WTC11 (cell line): Measurements from ENCODE around the gene PLIN5. TPM values are rescaled to one million over a fixed set of nuclear protein-coding genes. Genes with fewer than 3 reads are reported as not detected.

Experiments used
- ATAC-seq: fragments of 200-7000 bp; cut with Tn5 transposase; 2 replicates; pipeline ENCODE4 v1.10.0; 2021; ENCODE audit warnings: mild to moderate bottlenecking, moderate library complexity
- Bru-seq: library from RNA; stranded (reverse); fragments of 400-500 nt; gene quantifications from one replicate; lab custom pipeline; 2021; lab: Mats Ljungman, UMichigan
- CTCF ChIA-PET: fragments of 300-600 bp; sonication (Branson Sonifier 250); formaldehyde crosslinking; loops from one replicate; lab custom pipeline; 2021; ENCODE audit warnings: antibody characterized with exemption; lab: Charles Lee
- POLR2A ChIA-PET: fragments of 350-600 bp; sonication (Branson Sonifier 250); formaldehyde crosslinking; loops from one replicate; lab custom pipeline; 2021; ENCODE audit warnings: antibody characterized with exemption; lab: Charles Lee
- DNase-seq: peaks from one replicate; pipeline ENCODE4 v3.0.0; 2021; ENCODE audit warnings: low spot score
- H3K27ac Mint-ChIP-seq: 2 replicates; pipeline ENCODE4 v1.8.0; 2021; ENCODE audit warnings: mixed read lengths
- H3K27me3 Mint-ChIP-seq: 2 replicates; pipeline ENCODE4 v1.8.0; 2021; ENCODE audit warnings: low read depth, mild to moderate bottlenecking, moderate library complexity, mixed read lengths
- H3K36me3 Mint-ChIP-seq: 2 replicates; pipeline ENCODE4 v1.8.0; 2021; ENCODE audit warnings: mixed read lengths
- H3K4me1 Mint-ChIP-seq: 2 replicates; pipeline ENCODE4 v1.8.0; 2022; ENCODE audit warnings: mixed read lengths
- H3K4me3 Mint-ChIP-seq: 2 replicates; pipeline ENCODE4 v1.8.0; 2021; ENCODE audit warnings: mild to moderate bottlenecking, moderate library complexity, mixed read lengths
- H3K9me3 Mint-ChIP-seq: 2 replicates; pipeline ENCODE4 v1.8.0; 2021; ENCODE audit warnings: mixed read lengths
- FOXP1 ChIP-seq: sonication (generic); formaldehyde crosslinking; IDR thresholded peaks from 2 replicates; pipeline ENCODE4 v1.8.0; 2022; ENCODE audit warnings: missing genetic modification reagents, mild to moderate bottlenecking, moderate library complexity, borderline replicate concordance
- KAT7 ChIP-seq: sonication (generic); formaldehyde crosslinking; IDR thresholded peaks from 2 replicates; pipeline ENCODE4 v1.8.1; 2023; ENCODE audit warnings: missing genetic modification reagents, mild to moderate bottlenecking, borderline replicate concordance
- MYBL2 ChIP-seq: sonication (generic); formaldehyde crosslinking; IDR thresholded peaks from 2 replicates; pipeline ENCODE4 v1.8.1; 2023; ENCODE audit warnings: mild to moderate bottlenecking, moderate library complexity, missing genetic modification reagents
- NFATC4 ChIP-seq: fragments of 250-450 bp; sonication (Bioruptor Pico); IDR thresholded peaks from 2 replicates; pipeline ENCODE4 v1.9.0; 2021; ENCODE audit warnings: mild to moderate bottlenecking
- NFYB ChIP-seq: sonication (generic); formaldehyde crosslinking; conservative IDR thresholded peaks from 2 replicates; pipeline ENCODE4 v1.8.0; 2022; ENCODE audit warnings: low read depth, missing genetic modification reagents
- NR2C2 ChIP-seq: sonication (generic); formaldehyde crosslinking; IDR thresholded peaks from 2 replicates; pipeline ENCODE4 v1.8.0; 2022; ENCODE audit warnings: mild to moderate bottlenecking, missing genetic modification reagents
- RORB ChIP-seq: fragments of 250-450 bp; sonication (Bioruptor Pico); IDR thresholded peaks from 2 replicates; pipeline ENCODE4 v1.9.0; 2021; ENCODE audit warnings: mild to moderate bottlenecking
- SP1 ChIP-seq: sonication (generic); formaldehyde crosslinking; conservative IDR thresholded peaks from 2 replicates; pipeline ENCODE4 v1.8.1; 2022; ENCODE audit warnings: missing genetic modification reagents
- ZNF121 ChIP-seq: sonication (generic); formaldehyde crosslinking; IDR thresholded peaks from 2 replicates; pipeline ENCODE4 v1.8.0; 2023; ENCODE audit warnings: missing genetic modification reagents
- ZNF396 ChIP-seq: fragments of 250-450 bp; sonication (Bioruptor Pico); IDR thresholded peaks from 2 replicates; pipeline ENCODE4 v1.8.0; 2021; ENCODE audit warnings: mild to moderate bottlenecking, moderate library complexity, borderline replicate concordance
- ZNF416 ChIP-seq: fragments of 250-450 bp; sonication (Bioruptor Pico); IDR thresholded peaks from 2 replicates; pipeline ENCODE4 v1.9.0; 2021; ENCODE audit warnings: mild to moderate bottlenecking, inconsistent platforms
- long read RNA-seq, 3 experiments: library from RNA in 1 of 3; library from capped mRNA in 1 of 3; library from polyadenylated mRNA in 1 of 3; unstranded in 2 of 3; stranded (forward) in 1 of 3; transcript quantifications; one replicate each; pipeline ENCODE4 v2.0.0, GENCODE V29; 2021
- total RNA-seq: library from RNA; stranded (reverse); gene quantifications from 3 replicates; pipeline ENCODE4 v1.2.3, GENCODE V29; 2021
- TF ChIP-seq, protein P1 (sequence below): sonication (generic); formaldehyde crosslinking; IDR thresholded peaks from 2 replicates; pipeline ENCODE4 v1.8.1; 2022; ENCODE audit warnings: mild to moderate bottlenecking, missing genetic modification reagents, moderate library complexity, borderline replicate concordance
- TF ChIP-seq, protein P2 (sequence below): sonication (generic); formaldehyde crosslinking; IDR thresholded peaks from 2 replicates; pipeline ENCODE4 v1.8.1; 2023; ENCODE audit warnings: mild to moderate bottlenecking, missing genetic modification reagents, moderate library complexity
- TF ChIP-seq, protein P3 (sequence below): fragments of 250-450 bp; sonication (Bioruptor Pico); IDR thresholded peaks from 2 replicates; pipeline ENCODE4 v1.8.0; 2021; ENCODE audit warnings: mild to moderate bottlenecking
- TF ChIP-seq, protein P4 (sequence below): sonication (generic); formaldehyde crosslinking; IDR thresholded peaks from 2 replicates; pipeline ENCODE4 v1.8.0; 2022; ENCODE audit warnings: mild to moderate bottlenecking, missing genetic modification reagents
- TF ChIP-seq, protein P5 (sequence below): sonication (generic); formaldehyde crosslinking; IDR thresholded peaks from 2 replicates; pipeline ENCODE4 v1.8.1; 2023; ENCODE audit warnings: mild to moderate bottlenecking, moderate library complexity, missing genetic modification reagents
- TF ChIP-seq, protein P6 (sequence below): sonication (generic); formaldehyde crosslinking; IDR thresholded peaks from 2 replicates; pipeline ENCODE4 v1.8.1; 2023; ENCODE audit warnings: mild to moderate bottlenecking, missing genetic modification reagents
- TF ChIP-seq, protein P7 (sequence below): sonication (generic); formaldehyde crosslinking; IDR thresholded peaks from 2 replicates; pipeline ENCODE4 v1.8.0; 2022; ENCODE audit warnings: missing genetic modification reagents

Gene PLIN5, protein sequence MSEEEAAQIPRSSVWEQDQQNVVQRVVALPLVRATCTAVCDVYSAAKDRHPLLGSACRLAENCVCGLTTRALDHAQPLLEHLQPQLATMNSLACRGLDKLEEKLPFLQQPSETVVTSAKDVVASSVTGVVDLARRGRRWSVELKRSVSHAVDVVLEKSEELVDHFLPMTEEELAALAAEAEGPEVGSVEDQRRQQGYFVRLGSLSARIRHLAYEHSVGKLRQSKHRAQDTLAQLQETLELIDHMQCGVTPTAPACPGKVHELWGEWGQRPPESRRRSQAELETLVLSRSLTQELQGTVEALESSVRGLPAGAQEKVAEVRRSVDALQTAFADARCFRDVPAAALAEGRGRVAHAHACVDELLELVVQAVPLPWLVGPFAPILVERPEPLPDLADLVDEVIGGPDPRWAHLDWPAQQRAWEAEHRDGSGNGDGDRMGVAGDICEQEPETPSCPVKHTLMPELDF
- total RNA-seq: 3.3 to 4.2 TPM (median 3.9 TPM) in 3 replicates
- Bru-seq, nascent RNA: percentile 27 among the genes with signal in this experiment
- long read RNA-seq, experiment 1, partial matches to known transcripts: 0 of 2 reads
- long read RNA-seq, experiment 1, other reads (novel, unspliced or antisense): 0 of 2 reads
- long read RNA-seq, experiment 2: 0 reads
- long read RNA-seq, experiment 3: 0 reads

DNA sequence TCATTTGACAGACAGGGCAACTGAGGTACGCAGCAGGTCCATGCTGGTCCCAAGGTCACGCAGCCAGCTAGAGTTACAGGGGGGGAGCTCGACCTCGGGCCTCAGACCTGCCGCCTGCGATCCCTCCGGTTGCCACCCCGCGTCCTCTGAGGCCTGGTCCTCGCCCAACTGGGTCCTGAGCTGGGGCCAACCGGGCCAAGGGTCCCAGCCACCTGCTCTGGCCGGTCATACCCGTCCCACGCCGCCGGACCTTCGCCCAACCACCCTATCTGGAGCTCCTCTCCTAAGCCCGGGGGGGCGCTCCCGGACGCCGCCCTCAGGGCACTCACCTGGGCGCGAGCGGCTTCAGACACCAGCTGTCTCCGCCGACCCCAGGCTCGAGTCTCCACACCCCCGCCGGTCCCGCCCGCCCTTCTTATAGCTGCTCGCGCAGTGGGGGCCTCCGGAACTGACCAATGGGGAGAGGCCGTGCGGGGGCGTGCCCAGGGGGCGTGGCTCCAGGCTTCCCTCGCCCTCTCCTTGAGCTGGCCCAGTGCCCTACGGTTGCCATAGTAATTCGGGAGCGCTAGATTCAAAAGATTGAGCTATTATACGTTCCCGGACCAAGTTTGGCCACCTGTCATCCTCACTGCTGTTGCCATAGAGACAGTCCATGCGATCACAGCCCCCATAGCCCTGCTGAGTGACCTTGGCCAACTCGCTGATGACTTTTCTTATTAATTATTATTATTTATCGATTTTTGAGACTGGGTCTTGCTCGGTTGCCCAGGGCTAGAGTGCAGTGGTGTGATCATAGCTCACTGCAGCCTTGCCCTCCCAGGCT, at the start of gene PLIN5:
TSS of gene PLIN5 (minus strand) at position 389 of the 823 bp plus-strand sequence. CDS start 1,150 bp downstream, outside the sequence.
- POLR2A ChIA-PET: interaction anchor here (0.5 to 1.8 kb wide), 5 partner anchors 10 to 114 kb away, joined by 3 to 9 read pairs (median 4); partner anchors contain the start of gene HDGFL2
- Mint-ChIP-seq H3K27ac (no peak within 1 kb of the TSS), H3K9me3 (no peaks in the 10 kb centered on the region), H3K27me3 (peaks cover 60% of the 10 kb centered on the region)
- ATAC-seq (peak; percentile 93), DNase-seq (peak; percentile 97)
- TF ChIP-seq FOXP1 (CRISPR knock-in tag): no peak
- TF ChIP-seq NFYB: peak; percentile 69
- TF ChIP-seq SP1: peak; percentile 70; the same call in 1 of the 2 replicates
- TF ChIP-seq, protein P1, sequence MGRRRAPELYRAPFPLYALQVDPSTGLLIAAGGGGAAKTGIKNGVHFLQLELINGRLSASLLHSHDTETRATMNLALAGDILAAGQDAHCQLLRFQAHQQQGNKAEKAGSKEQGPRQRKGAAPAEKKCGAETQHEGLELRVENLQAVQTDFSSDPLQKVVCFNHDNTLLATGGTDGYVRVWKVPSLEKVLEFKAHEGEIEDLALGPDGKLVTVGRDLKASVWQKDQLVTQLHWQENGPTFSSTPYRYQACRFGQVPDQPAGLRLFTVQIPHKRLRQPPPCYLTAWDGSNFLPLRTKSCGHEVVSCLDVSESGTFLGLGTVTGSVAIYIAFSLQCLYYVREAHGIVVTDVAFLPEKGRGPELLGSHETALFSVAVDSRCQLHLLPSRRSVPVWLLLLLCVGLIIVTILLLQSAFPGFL (CRISPR knock-in tag): no peak
- 0 out of 2 replicates have a peak, but pooled peaks have one; percentile 33 for TF ChIP-seq ZNF121 (CRISPR knock-in tag)
- peak; percentile 3; the same call in 1 of the 2 replicates for TF ChIP-seq NFATC4 (CRISPR knock-in tag)
- TF ChIP-seq, protein P2, sequence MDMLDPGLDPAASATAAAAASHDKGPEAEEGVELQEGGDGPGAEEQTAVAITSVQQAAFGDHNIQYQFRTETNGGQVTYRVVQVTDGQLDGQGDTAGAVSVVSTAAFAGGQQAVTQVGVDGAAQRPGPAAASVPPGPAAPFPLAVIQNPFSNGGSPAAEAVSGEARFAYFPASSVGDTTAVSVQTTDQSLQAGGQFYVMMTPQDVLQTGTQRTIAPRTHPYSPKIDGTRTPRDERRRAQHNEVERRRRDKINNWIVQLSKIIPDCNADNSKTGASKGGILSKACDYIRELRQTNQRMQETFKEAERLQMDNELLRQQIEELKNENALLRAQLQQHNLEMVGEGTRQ: peak; percentile 36; the same call in 1 of the 2 replicates
- TF ChIP-seq, all 79 proteins: peak for 5
- Mint-ChIP-seq H3K4me1 (peaks cover 3% of the 10 kb centered on the region; the same call in 1 of the 2 replicates), H3K36me3 (no peaks in the 10 kb centered on the region), H3K4me3 (peak within 1 kb of the TSS; percentile 53)
- CTCF ChIA-PET: interaction anchor here (0.5 to 11.1 kb wide), 30 partner anchors 10 to 359 kb away, joined by 3 to 285 read pairs (median 4); partner anchors contain the start of genes CHAF1A, FEM1A, HDGFL2 and PLIN4

DNA sequence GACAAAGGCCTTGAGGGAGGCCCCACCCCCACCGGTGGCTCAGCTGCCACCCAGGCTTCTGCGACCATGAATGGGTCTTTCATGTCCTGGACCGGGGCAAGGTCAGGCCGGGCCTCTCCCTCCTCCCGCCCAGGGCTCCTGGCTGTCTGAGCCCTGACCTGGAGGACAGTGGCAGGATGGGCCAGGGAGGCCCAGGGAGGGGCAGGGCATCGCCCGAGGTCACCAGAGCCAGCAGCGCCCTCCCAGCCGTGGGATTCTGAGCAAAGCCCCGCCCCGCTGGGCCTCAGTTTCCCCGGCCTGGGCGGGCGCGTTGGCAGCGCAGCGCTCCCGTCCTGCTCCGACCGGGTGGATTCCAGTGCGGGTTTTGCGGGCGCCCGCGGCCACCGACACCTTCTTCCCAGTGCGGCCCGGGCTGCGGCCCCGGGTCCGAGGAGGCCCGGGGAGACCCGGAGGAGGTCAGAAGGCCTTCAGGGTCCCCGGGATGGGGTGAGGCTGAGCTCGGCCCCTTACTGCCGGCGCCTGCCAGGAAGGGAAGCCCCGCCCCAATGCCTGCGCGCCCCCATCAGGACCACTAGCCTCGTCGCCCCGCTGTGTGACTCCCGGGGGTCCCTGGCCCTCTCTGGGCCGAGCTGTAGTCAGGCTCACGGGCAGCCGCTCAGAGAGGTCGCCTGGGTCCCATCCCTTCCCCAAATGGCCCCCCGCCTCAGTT, 49.1 kb upstream of the PLIN5 start:
- peak overlapping the region; percentile 68 for H3K4me3 Mint-ChIP-seq
- peaks cover 54% of the 10 kb centered on the region for H3K27me3 Mint-ChIP-seq
- ATAC-seq (peak; percentile 43), DNase-seq (peak; percentile 72)
- no peaks in the 10 kb centered on the region for H3K9me3 Mint-ChIP-seq
- H3K4me1 Mint-ChIP-seq: peaks cover 21% of the 10 kb centered on the region
- no peaks in the 10 kb centered on the region for H3K36me3 Mint-ChIP-seq
- POLR2A ChIA-PET: interaction anchor here (0.5 to 1.1 kb wide), 3 partner anchors 13 to 109 kb away, joined by 3 read pairs; no protein-coding TSS in a partner anchor
- no peak overlapping the region for H3K27ac Mint-ChIP-seq
- CTCF ChIA-PET: interaction anchor here (0.6 to 3.0 kb wide), 20 partner anchors 9 to 207 kb away, joined by 3 to 22 read pairs (median 4); partner anchors contain the start of genes FEM1A and PLIN5
- TF ChIP-seq ZNF416 (CRISPR knock-in tag) (no peak), NR2C2 (no peak), RORB (CRISPR knock-in tag) (no peak), MYBL2 (CRISPR knock-in tag) (0 out of 2 replicates have a peak, but pooled peaks have one; percentile 19), KAT7 (CRISPR knock-in tag) (no peak), ZNF396 (CRISPR knock-in tag) (no peak)
- TF ChIP-seq, protein P3, sequence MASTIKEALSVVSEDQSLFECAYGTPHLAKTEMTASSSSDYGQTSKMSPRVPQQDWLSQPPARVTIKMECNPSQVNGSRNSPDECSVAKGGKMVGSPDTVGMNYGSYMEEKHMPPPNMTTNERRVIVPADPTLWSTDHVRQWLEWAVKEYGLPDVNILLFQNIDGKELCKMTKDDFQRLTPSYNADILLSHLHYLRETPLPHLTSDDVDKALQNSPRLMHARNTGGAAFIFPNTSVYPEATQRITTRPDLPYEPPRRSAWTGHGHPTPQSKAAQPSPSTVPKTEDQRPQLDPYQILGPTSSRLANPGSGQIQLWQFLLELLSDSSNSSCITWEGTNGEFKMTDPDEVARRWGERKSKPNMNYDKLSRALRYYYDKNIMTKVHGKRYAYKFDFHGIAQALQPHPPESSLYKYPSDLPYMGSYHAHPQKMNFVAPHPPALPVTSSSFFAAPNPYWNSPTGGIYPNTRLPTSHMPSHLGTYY (CRISPR knock-in tag): 0 out of 2 replicates have a peak, but pooled peaks have one; percentile 34
- TF ChIP-seq, protein P4, sequence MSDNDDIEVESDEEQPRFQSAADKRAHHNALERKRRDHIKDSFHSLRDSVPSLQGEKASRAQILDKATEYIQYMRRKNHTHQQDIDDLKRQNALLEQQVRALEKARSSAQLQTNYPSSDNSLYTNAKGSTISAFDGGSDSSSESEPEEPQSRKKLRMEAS (CRISPR knock-in tag): no peak
- TF ChIP-seq, protein P5, sequence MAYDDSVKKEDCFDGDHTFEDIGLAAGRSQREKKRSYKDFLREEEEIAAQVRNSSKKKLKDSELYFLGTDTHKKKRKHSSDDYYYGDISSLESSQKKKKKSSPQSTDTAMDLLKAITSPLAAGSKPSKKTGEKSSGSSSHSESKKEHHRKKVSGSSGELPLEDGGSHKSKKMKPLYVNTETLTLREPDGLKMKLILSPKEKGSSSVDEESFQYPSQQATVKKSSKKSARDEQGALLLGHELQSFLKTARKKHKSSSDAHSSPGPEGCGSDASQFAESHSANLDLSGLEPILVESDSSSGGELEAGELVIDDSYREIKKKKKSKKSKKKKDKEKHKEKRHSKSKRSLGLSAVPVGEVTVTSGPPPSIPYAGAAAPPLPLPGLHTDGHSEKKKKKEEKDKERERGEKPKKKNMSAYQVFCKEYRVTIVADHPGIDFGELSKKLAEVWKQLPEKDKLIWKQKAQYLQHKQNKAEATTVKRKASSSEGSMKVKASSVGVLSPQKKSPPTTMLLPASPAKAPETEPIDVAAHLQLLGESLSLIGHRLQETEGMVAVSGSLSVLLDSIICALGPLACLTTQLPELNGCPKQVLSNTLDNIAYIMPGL (CRISPR knock-in tag): peak; percentile 68; the same call in 1 of the 2 replicates
- TF ChIP-seq, protein P6, sequence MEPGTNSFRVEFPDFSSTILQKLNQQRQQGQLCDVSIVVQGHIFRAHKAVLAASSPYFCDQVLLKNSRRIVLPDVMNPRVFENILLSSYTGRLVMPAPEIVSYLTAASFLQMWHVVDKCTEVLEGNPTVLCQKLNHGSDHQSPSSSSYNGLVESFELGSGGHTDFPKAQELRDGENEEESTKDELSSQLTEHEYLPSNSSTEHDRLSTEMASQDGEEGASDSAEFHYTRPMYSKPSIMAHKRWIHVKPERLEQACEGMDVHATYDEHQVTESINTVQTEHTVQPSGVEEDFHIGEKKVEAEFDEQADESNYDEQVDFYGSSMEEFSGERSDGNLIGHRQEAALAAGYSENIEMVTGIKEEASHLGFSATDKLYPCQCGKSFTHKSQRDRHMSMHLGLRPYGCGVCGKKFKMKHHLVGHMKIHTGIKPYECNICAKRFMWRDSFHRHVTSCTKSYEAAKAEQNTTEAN (CRISPR knock-in tag): peak; percentile 52; the same call in 1 of the 2 replicates
- TF ChIP-seq, protein P7, sequence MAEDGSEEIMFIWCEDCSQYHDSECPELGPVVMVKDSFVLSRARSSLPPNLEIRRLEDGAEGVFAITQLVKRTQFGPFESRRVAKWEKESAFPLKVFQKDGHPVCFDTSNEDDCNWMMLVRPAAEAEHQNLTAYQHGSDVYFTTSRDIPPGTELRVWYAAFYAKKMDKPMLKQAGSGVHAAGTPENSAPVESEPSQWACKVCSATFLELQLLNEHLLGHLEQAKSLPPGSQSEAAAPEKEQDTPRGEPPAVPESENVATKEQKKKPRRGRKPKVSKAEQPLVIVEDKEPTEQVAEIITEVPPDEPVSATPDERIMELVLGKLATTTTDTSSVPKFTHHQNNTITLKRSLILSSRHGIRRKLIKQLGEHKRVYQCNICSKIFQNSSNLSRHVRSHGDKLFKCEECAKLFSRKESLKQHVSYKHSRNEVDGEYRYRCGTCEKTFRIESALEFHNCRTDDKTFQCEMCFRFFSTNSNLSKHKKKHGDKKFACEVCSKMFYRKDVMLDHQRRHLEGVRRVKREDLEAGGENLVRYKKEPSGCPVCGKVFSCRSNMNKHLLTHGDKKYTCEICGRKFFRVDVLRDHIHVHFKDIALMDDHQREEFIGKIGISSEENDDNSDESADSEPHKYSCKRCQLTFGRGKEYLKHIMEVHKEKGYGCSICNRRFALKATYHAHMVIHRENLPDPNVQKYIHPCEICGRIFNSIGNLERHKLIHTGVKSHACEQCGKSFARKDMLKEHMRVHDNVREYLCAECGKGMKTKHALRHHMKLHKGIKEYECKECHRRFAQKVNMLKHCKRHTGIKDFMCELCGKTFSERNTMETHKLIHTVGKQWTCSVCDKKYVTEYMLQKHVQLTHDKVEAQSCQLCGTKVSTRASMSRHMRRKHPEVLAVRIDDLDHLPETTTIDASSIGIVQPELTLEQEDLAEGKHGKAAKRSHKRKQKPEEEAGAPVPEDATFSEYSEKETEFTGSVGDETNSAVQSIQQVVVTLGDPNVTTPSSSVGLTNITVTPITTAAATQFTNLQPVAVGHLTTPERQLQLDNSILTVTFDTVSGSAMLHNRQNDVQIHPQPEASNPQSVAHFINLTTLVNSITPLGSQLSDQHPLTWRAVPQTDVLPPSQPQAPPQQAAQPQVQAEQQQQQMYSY (CRISPR knock-in tag): peak; percentile 100
